Renal cortex interstitium (tissue), 11 donors: Measurements from ENCODE around the gene SORCS1. TPM values are rescaled to one million over a fixed set of nuclear protein-coding genes. Genes with fewer than 3 reads are reported as not detected.
"Not testable (repeated sequence)": the region's sequence is repeated elsewhere in the genome, so short reads cannot be mapped to it uniquely, and the experiment has no call there.

Experiments
- DNase-seq, 11 donors: peaks; one replicate each; pipeline ENCODE4 v3.0.0-alpha.2; 2013; ENCODE audit warnings: low read depth in 9 of 11, low spot score in 4 of 11; ENCODE audit errors: extremely low read depth in 1 of 11
- polyA plus RNA-seq, 3 donors: library from polyadenylated mRNA; unstranded; fragments of 120-200 nt; gene quantifications; one replicate each; pipeline ENCODE4 v1.2.1, GENCODE V29; 2013; ENCODE audit not compliant: insufficient read length in 3 of 3

SORCS1 gene
- polyA plus RNA-seq, 3 donors: 10.7 to 18.9 (median 13.7) TPM

DNA sequence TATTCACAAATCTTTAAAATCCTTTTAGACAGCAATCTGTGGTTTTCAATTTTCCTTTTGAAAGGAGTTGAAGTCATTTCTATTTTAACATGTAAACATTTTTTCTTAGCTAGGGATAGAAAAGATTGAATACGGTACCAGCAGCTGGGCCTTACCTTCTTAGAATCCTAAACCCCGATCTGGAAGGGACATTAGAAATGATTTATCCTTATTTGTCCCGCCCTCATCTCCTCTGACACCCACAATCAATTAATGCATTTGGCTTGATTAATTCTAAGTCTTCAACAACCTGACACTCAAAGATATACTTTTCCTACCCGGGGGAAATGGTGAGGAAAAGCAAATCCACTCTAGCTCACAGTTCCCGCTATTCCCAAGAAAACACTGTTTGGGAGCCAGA, 100.4 kb downstream of the SORCS1 start:
- DNase-seq: no peak

DNA sequence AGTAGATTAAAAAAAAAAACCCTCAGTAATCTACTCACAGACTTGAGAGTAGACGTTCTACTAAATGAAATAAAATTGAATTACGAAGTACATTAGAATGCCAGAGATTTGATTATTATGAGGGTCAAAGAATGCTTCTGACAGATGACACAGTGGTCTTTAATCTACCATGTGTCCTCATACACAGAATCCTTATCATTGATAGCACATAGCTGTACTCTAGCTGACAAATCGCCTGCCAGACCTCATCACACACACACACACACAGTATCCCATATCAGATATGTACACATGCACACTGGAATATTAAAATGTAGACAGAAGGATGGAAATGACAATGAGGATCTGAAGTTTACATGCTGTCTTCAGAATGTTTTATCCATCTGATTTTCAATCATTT, 104.6 kb downstream of the SORCS1 start:
- no peak for DNase-seq

DNA sequence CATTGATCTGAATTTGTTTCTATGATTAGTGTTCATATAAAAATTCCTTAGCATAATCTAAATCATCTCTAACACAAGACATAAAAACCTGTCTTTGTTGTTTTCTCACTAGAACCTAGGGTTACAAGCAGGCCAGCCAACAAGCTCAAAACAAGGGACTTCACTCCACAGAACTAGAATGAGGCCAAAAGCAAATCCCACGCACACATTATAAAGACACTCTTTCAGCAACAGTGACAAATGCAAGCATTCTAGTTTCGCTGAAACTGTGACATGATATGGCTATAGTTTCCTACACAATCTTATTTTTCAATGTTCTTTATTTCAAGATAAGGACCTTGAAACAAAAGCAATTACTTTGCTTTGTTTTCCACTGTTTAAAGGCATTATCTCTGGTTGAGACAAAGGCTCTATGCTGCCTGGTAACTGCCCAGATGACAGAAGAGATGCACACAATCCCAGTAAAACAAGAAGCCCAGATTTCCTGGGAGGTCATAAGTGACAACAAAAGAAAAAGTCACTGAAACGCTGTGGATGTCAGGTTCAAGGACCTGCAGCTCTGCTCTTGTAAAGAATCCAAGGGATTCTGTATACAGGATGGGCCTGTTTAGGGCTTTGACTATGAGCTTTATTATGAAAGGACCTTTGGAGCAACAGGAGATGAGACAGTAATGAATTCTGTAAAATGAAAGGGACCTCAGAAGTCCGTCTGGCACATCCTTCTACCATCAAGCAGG, 105.3 kb downstream of the SORCS1 start:
- DNase-seq: no peak

GRCh38 chr10:107058331-107058730, 106.2 kb downstream of the SORCS1 start:
- DNase-seq: no peak

GRCh38 chr10:107056182-107056581, 108.3 kb downstream of the SORCS1 start:
- no peak for DNase-seq

- peak in 1 of 11 donors; percentile 31 for DNase-seq
Measured at GRCh38 chr10:107054469-107055156, 109.9 kb downstream of the SORCS1 start.

GRCh38 chr10:107051769-107052168, 112.7 kb downstream of the SORCS1 start:
- DNase-seq: no peak

- no peak for DNase-seq
Measured at GRCh38 chr10:107043461-107043860, 121.0 kb downstream of the SORCS1 start.

GRCh38 chr10:107037192-107038122, 127.0 kb downstream of the SORCS1 start:
- no peak for DNase-seq

- DNase-seq: no peak
Measured at GRCh38 chr10:107033799-107034422, 130.6 kb downstream of the SORCS1 start.

DNA sequence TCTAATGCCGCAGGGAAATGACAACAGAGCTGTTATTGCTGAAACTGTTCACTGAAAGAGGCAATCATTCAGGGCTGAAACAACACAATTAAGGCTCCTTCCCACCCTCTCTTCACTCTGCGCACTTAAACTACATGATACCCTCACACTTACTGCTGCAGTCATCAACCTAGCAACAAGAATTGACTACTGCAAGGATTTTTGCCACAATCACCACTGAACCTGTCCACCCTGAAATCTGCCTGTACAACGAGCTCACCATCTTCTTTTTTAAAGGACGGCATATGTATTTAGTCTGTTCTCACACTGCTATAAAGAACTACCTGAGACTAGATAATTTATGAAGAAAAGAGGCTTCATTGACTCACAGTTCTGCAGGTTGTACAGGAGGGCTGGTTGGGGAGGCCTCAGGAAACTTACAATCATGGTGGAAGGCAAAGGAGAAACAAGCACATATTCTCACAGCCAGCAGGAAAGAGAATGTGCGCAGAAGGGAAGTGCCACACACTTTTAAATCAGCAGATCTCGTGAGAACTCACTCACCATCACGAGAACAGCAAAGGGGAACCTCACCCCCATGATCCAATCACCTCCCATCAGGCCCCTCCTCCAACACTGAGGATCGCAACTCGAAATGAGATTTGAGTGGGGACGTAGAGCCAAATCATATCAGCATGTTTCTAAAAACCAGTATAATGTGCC, 131.7 kb downstream of the SORCS1 start:
- DNase-seq: no peak

GRCh38 chr10:107031931-107032699, 132.4 kb downstream of the SORCS1 start:
- DNase-seq: peak in 8 of 11 donors; percentile 23 to 59 (median 44)

- DNase-seq: no peak
Measured at GRCh38 chr10:107028236-107028635, 136.3 kb downstream of the SORCS1 start.

DNA sequence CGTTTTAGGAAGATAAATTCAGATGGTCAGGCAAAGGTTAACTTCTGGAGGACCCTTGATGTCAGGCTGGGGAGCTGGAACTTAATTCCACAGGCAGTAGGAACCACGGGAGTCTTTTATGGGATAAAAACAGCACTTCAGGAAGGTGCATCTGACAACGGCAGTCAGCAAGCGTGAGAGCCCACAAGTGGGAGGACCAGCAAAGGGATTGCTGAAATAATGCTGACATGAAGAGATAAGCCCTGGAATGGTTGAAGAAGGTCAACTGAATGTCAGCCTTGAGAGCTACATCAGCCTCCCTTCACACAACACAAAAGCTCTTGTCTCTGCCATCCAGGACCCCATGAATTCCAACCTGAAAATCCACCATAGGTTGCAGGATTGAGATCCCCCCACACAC, 138.8 kb downstream of the SORCS1 start:
- no peak for DNase-seq

DNA sequence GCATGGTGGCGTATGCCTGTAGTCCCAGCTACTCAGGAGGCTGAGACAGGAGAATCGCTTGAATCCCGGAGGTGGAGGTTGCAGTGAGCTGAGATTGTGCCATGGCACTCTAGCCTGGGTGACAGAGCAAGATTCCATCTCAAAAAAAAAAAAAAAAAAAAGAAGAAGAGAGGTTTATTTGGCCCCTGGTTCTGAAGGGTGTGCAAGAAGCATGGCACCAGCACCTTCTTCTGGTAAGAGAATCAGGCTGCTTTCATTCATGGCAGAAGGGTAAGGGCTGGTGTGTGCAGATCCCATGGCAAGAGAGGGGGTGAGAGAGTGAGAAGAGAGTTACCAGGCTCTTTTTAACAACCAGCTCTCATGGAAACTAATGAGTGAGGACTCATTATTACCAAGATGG, 140.5 kb downstream of the SORCS1 start:
- not testable (repeated sequence) for DNase-seq

DNA sequence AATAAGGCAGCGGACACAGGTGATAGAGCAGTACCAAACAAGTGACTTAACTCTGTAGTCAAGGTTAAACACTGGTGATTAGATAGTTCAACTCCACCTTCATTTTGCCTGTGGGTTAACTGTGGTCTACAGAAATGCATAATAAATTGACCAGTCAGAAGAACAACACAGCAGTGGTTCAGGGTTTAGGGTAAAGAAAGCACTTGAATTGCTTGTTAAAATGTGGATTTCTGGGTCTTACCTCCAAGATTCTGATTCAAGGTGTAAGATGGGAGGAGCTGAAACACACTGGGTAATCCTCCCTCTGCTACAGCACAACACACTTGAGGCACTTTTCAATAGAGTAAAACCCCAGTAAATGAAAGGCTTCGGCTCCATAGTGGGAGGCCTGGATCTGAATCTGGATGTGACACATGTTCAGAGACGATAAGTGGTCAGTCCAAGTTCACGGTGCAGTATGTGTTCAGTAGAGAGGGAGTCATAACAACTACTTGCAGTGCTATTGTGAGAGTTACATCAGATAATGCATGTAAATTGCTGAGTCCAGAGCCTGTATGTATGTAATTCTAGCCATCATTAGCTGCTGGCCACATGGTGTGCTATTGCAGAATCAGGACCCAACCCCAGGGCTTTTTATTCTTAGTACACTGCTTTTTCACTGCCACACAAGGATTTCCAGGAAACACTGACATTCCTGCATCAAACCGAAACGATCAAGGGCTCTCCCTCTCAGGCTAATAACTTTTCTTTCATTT, 141.7 kb downstream of the SORCS1 start:
- DNase-seq: peak in 2 of 11 donors; percentile 12 to 18

DNA sequence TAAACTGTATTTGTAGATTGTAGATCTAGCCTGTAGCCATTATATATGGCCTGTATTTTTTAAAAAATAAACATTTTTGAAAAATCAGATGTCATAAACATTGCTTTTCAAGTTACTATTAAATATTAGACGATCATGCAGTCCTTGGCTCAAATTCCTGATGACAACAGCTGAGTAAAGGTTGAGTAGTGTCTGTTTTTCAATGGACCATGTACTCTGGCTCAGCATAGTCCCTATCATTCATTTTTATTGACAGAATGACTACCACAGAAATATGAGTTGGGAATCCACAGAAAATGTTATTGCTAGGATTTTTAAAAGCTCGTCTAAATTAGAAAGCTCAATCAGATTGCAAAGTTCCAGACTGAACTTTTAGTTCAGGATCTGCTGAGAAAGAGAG, 145.4 kb downstream of the SORCS1 start:
- DNase-seq: no peak
